Esophagus squamous epithelium (tissue), 5 donors: ENCODE measurements around the gene CHST7. TPM values are rescaled to one million over a fixed set of nuclear protein-coding genes. Genes with fewer than 3 reads are reported as not detected.
A peak's percentile ranks its signal among the peaks of the same experiment; 100 is the strongest.

ENCODE experiments used
- DNase-seq: peaks from one replicate; lab custom pipeline; 2025; lab: John Stamatoyannopoulos, UW
- H3K27ac ChIP-seq, 4 donors: fragments of 200-600 bp; sonication (generic); one replicate each; pipeline ENCODE4 v1.5.1; 2016 to 2019; ENCODE audit warnings: mild to moderate bottlenecking in 1 of 4
- H3K27me3 ChIP-seq, 4 donors: fragments of 200-600 bp; sonication (generic); 1 replicate in 3 of 4; 2 replicates in 1 of 4; pipeline versions ENCODE4 v1.5.1 to v1.6.0; 2017 to 2021; ENCODE audit warnings: antibody characterized with exemption in 1 of 4
- H3K36me3 ChIP-seq, 3 donors: fragments of 200-600 bp; sonication (generic); one replicate each; pipeline ENCODE4 v1.5.1; 2016 to 2019
- H3K4me1 ChIP-seq, 3 donors: fragments of 200-600 bp; sonication (generic); one replicate each; pipeline ENCODE4 v1.5.1; 2017 to 2019
- H3K4me3 ChIP-seq, 4 donors: fragments of 200-600 bp; sonication (generic); 1 replicate in 3 of 4; 2 replicates in 1 of 4; pipeline ENCODE4 v1.5.1; 2016 to 2019; ENCODE audit warnings: mild to moderate bottlenecking in 2 of 4, moderate library complexity in 1 of 4
- H3K9me3 ChIP-seq, 3 donors: fragments of 200-600 bp; sonication (generic); one replicate each; pipeline ENCODE4 v1.5.1; 2016 to 2019
- POLR2A ChIP-seq, 4 donors: fragments of 450-650 bp; IDR thresholded peaks; one replicate each; pipeline ENCODE4 v1.6.1; 2017; ENCODE audit warnings: antibody characterized with exemption in 4 of 4, mild to moderate bottlenecking in 4 of 4, moderate library complexity in 3 of 4
- WGBS, 2 donors: methylation state at CpG; one replicate each; pipeline ENCODE4 v1.1.5; 2018; 5-methylcytosine and 5-hydroxymethylcytosine counted together
- intact Hi-C: fragments of 100-400 bp; cut with DNase I; formaldehyde crosslinking; loops from one replicate; pipeline ENCODE4 v1.15.0; 2022
- total RNA-seq, 4 donors: library from RNA; depleted of rRNA; stranded (reverse); fragments of >200 nt; gene quantifications; one replicate each; pipeline ENCODE4 v1.1.0, GENCODE V29; 2016
- TF ChIP-seq, protein P1 (sequence below), 6 experiments: fragments of 450-650 bp in 4 of 6; fragments of 200-600 bp in 2 of 6; sonication (generic) in 2 of 6; IDR thresholded peaks; one replicate each; pipeline ENCODE4 v1.5.1; 2016 to 2019; ENCODE audit warnings: antibody characterized with exemption in 6 of 6, mild to moderate bottlenecking in 4 of 6, moderate library complexity in 4 of 6
- donor health status: DM: yes; HTN: yes; CAD: no.

CHST7 gene
- total RNA-seq, 4 donors from 2014 or later: 1.2 to 11.8 (median 3.9) TPM

DNA sequence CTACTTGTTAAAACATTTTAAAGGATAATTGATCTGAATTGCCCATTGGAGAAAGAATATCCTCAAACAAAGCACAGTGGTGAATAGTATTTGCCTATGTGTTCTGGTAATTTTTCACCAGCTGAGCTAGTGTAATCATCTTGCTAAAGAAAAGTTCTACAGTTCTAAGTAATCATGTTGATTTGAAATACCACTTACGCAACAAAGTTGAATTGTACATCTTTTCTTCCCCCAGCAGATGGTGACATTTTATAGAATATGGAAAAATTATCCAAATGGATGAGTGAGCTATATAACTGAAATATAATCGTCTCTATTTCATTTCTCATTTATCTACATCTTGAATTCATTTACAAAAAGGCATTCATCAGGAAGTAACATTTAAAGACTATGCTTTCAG is 18.6 kb upstream of the CHST7 start:
- WGBS, 2 donors: 22 to 24% methylated on average over 2 of the region's 2 CpGs
- intact Hi-C loops: no loop called here
- no peak for TF ChIP-seq POLR2A (IDR thresholded peaks at IDR 0.05)
- TF ChIP-seq, protein P1, sequence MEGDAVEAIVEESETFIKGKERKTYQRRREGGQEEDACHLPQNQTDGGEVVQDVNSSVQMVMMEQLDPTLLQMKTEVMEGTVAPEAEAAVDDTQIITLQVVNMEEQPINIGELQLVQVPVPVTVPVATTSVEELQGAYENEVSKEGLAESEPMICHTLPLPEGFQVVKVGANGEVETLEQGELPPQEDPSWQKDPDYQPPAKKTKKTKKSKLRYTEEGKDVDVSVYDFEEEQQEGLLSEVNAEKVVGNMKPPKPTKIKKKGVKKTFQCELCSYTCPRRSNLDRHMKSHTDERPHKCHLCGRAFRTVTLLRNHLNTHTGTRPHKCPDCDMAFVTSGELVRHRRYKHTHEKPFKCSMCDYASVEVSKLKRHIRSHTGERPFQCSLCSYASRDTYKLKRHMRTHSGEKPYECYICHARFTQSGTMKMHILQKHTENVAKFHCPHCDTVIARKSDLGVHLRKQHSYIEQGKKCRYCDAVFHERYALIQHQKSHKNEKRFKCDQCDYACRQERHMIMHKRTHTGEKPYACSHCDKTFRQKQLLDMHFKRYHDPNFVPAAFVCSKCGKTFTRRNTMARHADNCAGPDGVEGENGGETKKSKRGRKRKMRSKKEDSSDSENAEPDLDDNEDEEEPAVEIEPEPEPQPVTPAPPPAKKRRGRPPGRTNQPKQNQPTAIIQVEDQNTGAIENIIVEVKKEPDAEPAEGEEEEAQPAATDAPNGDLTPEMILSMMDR (IDR thresholded peaks at IDR 0.05): peak in 4 of 6 experiments; percentile 13 to 40 (median 26)
- DNase-seq: no peak
- no peaks in the 10 kb centered on the region for H3K9me3 ChIP-seq
- no peaks in the 10 kb centered on the region for H3K4me1 ChIP-seq
- no peak overlapping the region for H3K4me3 ChIP-seq
- H3K27me3 ChIP-seq: no peaks in the 10 kb centered on the region
- H3K36me3 ChIP-seq: no peaks in the 10 kb centered on the region
- no peak overlapping the region for H3K27ac ChIP-seq

DNA sequence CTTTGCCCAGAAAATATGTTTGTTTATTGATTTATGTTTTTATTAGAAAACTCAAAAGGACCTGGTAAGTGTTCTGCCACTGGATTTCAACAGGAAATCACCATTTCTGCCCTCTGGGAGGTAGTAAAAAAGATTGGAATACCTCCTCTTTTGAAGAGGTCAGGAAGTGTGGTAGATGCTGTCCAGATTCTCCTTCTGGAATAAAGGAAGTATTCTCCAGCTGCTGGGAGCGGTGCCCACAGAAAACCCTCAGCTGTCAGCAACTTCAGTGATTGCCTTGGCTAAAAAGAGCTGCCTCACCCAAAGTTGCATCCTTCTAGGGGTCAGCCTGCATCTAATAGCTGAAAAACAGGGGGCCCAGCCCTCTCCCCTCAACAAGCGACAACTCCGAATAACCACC is 14.5 kb upstream of the CHST7 start:
- Histone ChIP-seq H3K4me3 (no peak overlapping the region), H3K9me3 (no peaks in the 10 kb centered on the region), H3K27ac (no peak overlapping the region), H3K36me3 (no peaks in the 10 kb centered on the region), H3K27me3 (no peaks in the 10 kb centered on the region), H3K4me1 (no peaks in the 10 kb centered on the region)
- no peak for DNase-seq
- intact Hi-C loops: no loop called here
- TF ChIP-seq, protein P1 (IDR thresholded peaks at IDR 0.05): no peak
- TF ChIP-seq POLR2A (IDR thresholded peaks at IDR 0.05): no peak
- WGBS, 2 donors: 94 to 100% methylated on average over 2 of the region's 3 CpGs

DNA sequence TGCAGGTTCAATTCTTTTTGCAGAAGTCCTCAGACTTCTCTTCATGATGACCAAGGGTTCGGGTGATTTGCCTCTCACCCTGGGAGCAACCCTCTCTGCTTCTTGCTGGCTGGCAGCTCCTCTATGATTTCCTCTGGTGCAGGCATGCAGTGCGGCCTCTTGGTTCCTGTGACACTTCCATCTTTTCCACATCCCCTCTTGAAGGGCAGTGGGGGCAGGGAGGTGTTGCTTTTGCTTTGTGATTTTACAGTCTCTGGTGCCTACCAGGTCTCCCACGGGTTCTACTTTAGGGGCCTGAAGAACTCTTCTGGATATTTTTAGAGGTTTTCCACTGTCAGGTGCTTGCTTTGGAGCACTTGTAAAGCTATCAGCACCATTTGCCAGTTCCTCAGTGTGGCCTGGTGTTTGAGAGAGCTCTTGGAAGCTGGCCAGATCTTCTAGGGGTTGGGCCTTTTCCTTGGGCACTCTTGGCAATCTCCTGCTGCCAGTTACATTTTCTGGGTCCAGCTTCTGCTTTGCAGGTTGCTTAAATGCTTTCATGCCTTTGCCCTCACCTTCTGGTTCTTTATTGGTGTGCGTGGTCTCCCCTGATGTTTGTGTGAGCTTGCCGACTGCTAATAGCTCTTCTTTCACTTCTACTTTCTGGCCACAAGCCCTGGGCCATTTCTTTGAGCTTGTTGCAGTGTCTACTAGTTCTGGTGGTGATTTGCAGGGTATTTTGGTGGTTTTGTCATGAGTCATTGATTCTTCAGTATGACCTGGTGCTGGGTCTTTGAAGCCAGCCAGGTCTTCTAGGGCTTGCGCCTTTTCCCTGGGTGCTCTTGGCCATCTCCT is 11.5 kb upstream of the CHST7 start:
- Histone ChIP-seq H3K27ac (no peak overlapping the region), H3K36me3 (no peaks in the 10 kb centered on the region), H3K9me3 (no peaks in the 10 kb centered on the region), H3K27me3 (no peaks in the 10 kb centered on the region), H3K4me1 (no peaks in the 10 kb centered on the region), H3K4me3 (no peak overlapping the region)
- intact Hi-C loops: no loop called here
- TF ChIP-seq POLR2A (IDR thresholded peaks at IDR 0.05): no peak
- TF ChIP-seq, protein P1 (IDR thresholded peaks at IDR 0.05): no peak
- 57 to 65% methylated on average over 4 to 6 of the region's 6 CpGs for WGBS, 2 donors
- no peak for DNase-seq

DNA sequence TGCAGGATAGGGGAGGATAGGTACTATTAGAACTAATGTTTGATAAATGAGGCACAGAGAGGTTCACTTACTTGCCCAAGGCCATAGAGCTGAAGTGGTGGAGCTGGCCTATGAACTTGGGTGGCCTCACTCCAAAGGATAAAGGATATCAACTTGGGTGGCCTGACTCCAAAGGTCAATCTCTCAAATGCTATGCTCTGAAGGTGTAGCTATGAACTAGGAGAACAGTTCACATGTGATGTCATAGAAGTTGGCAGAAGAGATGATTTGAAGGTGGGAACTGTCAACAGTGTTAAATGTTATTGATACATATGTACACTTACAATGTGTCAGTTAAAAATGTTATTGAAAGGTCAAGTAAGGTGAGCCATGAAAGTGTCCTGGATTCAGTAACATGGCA is 6.2 kb upstream of the CHST7 start:
- DNase-seq: no peak

DNA sequence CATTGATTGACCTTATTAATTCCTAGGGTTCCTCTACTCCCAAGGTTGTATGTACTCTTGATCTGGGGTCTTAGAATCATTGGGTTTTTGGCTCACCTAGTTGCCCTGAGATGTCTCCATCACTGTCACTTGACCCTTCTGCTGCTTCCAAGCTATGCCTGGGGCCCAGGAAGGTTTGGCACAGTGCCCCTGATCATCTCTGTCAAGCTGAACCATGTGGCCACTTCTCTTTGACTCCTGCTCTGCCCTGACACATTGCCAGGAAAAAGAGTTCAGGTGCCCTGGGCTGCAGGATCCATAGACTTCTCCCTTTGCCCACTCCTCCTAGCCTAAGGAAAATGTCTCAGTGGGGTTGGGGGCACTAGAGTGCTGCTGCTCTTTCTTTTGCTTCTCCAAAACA is 3.9 kb upstream of the CHST7 start:
- no peaks in the 10 kb centered on the region for H3K27me3 ChIP-seq
- DNase-seq: no peak
- H3K4me1 ChIP-seq: peaks cover 0 to 9% (median 0%) of the 10 kb centered on the region in 3 donors
- H3K36me3 ChIP-seq: no peaks in the 10 kb centered on the region
- H3K9me3 ChIP-seq: no peaks in the 10 kb centered on the region
- H3K4me3 ChIP-seq: no peak overlapping the region
- TF ChIP-seq, protein P1 (IDR thresholded peaks at IDR 0.05): no peak
- TF ChIP-seq POLR2A (IDR thresholded peaks at IDR 0.05): no peak
- intact Hi-C loops: no loop called here
- no peak overlapping the region for H3K27ac ChIP-seq

More for the DNA sequence above, 6.2 kb upstream of the CHST7 start:
- no peaks in the 10 kb centered on the region for H3K4me1 ChIP-seq
- no peaks in the 10 kb centered on the region for H3K9me3 ChIP-seq
- no peaks in the 10 kb centered on the region for H3K27me3 ChIP-seq
- no peaks in the 10 kb centered on the region for H3K36me3 ChIP-seq
- H3K27ac ChIP-seq: no peak overlapping the region
- intact Hi-C loops: no loop called here
- H3K4me3 ChIP-seq: no peak overlapping the region
- TF ChIP-seq, protein P1 (IDR thresholded peaks at IDR 0.05): no peak
- TF ChIP-seq POLR2A (IDR thresholded peaks at IDR 0.05): no peak
